Measurements from ENCODE around the gene POLE.

The POLE gene

GRCh38 chr12:132661972-132662371, 25.2 kb downstream of the POLE start:
- TF ChIP-seq CTCF (IDR thresholded peaks at IDR 0.05), result no peak

GRCh38 chr12:132660996-132661395, 26.1 kb downstream of the POLE start:
- no peak for TF ChIP-seq CTCF (IDR thresholded peaks at IDR 0.05)

- no peak for TF ChIP-seq CTCF (IDR thresholded peaks at IDR 0.05)
Observed at GRCh38 chr12:132660052-132660451, 27.1 kb downstream of the POLE start.

DNA sequence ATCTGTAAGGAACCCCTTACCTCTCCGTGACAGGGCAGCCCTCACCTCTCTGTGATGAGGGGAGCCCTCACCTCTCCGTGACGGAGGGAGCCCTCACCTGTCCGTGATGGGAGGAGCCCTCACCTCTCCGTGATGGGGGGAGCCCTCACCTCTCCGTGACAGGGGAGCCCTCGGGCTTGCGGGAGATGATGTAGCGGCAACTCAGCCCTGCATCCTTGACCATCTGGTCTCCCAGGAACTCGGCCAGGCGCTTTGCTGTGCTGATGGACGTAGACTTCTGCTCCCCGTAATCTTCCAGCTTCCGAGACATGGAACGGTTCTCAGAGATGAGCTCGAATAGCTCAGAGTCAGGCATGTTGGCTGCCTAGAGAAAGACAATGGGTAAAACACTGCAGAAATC, 28.0 kb downstream of the POLE start:
- no peak for TF ChIP-seq CTCF (IDR thresholded peaks at IDR 0.05)

DNA sequence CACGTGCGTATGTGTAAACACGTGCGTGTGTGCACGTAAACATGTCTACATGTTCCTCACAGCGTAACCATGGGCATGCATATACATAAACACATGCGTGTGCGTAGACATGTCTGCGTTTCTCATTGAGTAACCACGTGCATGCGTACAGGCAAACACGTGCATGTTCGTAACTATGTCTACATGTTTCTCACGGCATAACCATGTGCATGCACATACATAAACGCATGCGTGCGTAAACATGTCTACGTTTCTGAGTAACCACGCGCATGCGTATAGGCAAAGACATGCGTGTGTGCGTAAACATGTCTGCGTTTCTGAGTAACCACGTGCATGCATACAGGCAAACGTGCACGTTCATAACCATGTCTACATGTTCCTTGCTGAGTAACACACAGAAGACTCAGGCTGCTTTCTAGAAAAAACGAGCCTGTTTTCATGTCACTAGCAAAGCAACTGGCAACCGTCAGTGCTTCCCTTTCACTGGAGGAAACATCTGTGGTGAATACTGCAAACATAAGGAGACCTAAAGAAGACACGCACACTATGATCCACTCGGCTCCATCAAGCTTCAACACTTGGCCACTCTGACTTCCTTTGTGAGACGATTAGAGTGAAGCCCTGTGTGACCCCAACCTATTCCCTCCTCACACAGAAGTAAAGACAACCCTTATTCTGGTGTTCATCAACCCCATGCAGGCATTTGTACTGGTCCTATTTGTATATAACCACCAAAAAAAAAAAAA, 28.8 kb downstream of the POLE start:
- TF ChIP-seq CTCF (IDR thresholded peaks at IDR 0.05), result no peak

- TF ChIP-seq CTCF (IDR thresholded peaks at IDR 0.05), result no peak
Observed at GRCh38 chr12:132657004-132657727, 30.0 kb downstream of the POLE start.

DNA sequence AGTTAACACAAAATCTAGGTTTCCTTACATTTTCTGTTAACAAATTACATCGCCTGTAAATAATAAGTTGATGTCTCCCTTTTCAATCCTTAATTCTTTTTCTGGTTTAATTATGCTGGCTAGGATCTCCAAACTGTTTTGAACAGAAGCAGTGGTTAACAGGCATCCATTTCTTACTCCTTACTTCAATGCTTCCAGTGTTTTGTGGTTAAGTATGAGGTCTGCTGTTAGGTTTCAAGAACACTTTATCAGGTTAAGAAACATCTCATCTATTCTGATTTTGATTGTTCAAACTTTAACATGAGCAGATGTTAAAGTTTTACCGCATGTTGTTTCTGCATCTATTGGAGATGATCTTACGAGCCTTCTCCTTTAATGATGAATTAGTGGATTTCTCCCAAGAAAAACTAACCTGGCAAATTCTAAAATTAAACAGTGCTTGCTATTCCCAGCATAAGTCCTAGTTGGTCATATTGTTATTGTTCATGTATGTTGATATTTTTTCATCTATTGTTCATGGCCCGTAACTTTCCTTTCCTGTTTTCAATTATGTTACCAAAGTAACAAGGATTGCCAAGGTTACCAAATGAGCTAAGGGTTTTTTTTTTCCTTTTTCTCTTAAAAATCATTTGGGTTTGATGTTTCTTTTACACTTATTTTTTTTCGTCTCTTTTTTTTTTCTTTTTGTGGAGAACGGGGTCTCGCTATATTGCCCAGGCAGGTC, 33.4 kb downstream of the POLE start:
- no peak for TF ChIP-seq CTCF (IDR thresholded peaks at IDR 0.05)

Measured in LNCAP (cell line).